ENCODE data around the gene JAG1.

JAG1 gene

GRCh38 chr20:10667560-10668167, 6.1 kb downstream of the JAG1 start:
- DNase-seq (ENCODE audit: extremely low read depth, low read depth): no peak
- TF ChIP-seq, protein P1, sequence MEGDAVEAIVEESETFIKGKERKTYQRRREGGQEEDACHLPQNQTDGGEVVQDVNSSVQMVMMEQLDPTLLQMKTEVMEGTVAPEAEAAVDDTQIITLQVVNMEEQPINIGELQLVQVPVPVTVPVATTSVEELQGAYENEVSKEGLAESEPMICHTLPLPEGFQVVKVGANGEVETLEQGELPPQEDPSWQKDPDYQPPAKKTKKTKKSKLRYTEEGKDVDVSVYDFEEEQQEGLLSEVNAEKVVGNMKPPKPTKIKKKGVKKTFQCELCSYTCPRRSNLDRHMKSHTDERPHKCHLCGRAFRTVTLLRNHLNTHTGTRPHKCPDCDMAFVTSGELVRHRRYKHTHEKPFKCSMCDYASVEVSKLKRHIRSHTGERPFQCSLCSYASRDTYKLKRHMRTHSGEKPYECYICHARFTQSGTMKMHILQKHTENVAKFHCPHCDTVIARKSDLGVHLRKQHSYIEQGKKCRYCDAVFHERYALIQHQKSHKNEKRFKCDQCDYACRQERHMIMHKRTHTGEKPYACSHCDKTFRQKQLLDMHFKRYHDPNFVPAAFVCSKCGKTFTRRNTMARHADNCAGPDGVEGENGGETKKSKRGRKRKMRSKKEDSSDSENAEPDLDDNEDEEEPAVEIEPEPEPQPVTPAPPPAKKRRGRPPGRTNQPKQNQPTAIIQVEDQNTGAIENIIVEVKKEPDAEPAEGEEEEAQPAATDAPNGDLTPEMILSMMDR (IDR thresholded peaks at IDR 0.05; ENCODE audit: low read depth, low read length): no peak

DNA sequence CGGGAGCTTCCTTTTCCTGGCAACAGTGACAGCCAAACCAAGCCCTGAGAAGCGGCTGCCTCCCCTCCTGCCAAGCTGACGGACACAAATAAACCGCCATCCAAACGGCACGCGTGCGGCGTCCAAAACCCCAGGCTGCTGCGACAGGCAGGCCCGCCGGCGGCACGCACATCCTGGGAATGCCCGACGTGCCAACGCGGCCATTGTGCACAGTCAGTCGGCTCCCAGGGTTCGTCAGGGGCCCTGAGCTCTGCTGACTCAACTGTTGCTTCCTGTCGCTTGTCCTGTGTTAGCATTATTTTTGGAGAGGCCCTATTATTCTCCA, 6.8 kb downstream of the JAG1 start:
- TF ChIP-seq, protein P1 (IDR thresholded peaks at IDR 0.05; ENCODE audit: low read depth, low read length): no peak
- no peak for DNase-seq (ENCODE audit: extremely low read depth, low read depth)

DNA sequence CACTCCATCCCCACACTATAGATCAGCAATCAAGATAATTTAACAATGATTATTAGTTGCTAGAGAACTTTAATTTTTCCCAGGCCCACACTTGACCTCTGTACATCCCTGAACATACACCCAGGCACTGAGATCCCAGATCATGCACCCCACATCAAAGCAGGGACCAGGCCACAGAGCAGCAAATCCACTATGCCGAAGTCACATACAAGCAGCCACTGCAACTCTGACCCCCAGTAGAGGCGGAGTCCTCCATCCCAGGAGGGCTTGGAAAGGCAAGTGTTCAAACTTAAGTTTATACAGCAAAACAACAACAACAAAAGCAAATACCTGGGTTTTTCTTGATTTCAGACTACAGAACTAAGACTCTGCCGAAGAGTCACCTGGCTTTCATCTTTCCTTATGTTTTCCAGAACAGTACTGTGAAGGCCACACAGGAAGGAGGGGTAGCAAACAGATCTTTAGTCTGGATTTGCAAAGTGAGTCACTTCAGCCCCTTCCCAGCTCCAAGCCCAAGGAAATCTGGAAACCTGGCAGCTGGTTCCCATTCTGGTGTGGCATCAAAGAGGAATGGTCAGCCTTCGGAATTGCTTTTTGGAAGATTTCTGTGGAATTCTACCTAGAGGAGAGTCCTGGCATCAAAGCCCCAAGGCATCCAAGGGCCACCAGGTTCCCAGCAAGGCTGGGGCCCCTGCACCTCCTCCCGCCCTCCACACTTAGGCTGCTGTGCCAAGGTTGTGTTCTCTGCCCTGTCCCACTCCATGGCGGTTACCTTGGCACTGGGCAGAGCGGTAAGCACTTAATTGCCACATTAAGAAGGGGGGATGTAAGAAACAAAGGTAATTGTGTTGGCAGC, 7.3 kb downstream of the JAG1 start:
- no peak for DNase-seq (ENCODE audit: extremely low read depth, low read depth)
- TF ChIP-seq, protein P1 (IDR thresholded peaks at IDR 0.05; ENCODE audit: low read depth, low read length): no peak

GRCh38 chr20:10665791-10666190, 8.0 kb downstream of the JAG1 start:
- TF ChIP-seq, protein P1 (IDR thresholded peaks at IDR 0.05; ENCODE audit: low read depth, low read length): no peak
- DNase-seq (ENCODE audit: extremely low read depth, low read depth): no peak

- no peak for DNase-seq (ENCODE audit: extremely low read depth, low read depth)
- TF ChIP-seq, protein P1 (IDR thresholded peaks at IDR 0.05; ENCODE audit: low read depth, low read length): no peak
These were observed 8.7 kb downstream of the JAG1 start for GRCh38 chr20:10665027-10665561.

GRCh38 chr20:10663756-10664155, 10.0 kb downstream of the JAG1 start:
- DNase-seq (ENCODE audit: extremely low read depth, low read depth): no peak
- TF ChIP-seq, protein P1 (IDR thresholded peaks at IDR 0.05; ENCODE audit: low read depth, low read length): no peak
